Activated CD8-positive, alpha-beta memory T cell treated with anti-CD3 and anti-CD28 coated beads for 1 hour (primary cell): ENCODE data around the gene TRIP12.
"Not testable (repeated sequence)": the region's sequence is repeated elsewhere in the genome, so short reads cannot be mapped to it uniquely, and the experiment has no call there.

Experiments used
- DNase-seq, 2 donors: peaks; one replicate each; pipeline ENCODE4 v3.0.0-alpha.2; 2020; ENCODE audit warnings: low read depth in 1 of 2; ENCODE audit errors: extremely low read depth in 1 of 2

The TRIP12 gene

GRCh38 chr2:229835596-229836283 lies 86.1 kb downstream of the TRIP12 start:
- DNase-seq: no peak

- DNase-seq: not testable (repeated sequence)
Measured at GRCh38 chr2:229834368-229834767, 87.4 kb downstream of the TRIP12 start.

GRCh38 chr2:229832510-229832898 lies 89.3 kb downstream of the TRIP12 start:
- no peak for DNase-seq

GRCh38 chr2:229831805-229832509 lies 89.9 kb downstream of the TRIP12 start:
- DNase-seq: no peak

GRCh38 chr2:229825476-229825875 lies 96.3 kb downstream of the TRIP12 start:
- DNase-seq: no peak

GRCh38 chr2:229821316-229821715 lies 100.5 kb downstream of the TRIP12 start:
- no peak for DNase-seq

GRCh38 chr2:229818230-229818629 lies 103.6 kb downstream of the TRIP12 start:
- no peak for DNase-seq

GRCh38 chr2:229815858-229816257 lies 106.0 kb downstream of the TRIP12 start:
- no peak for DNase-seq

GRCh38 chr2:229815342-229815741 lies 106.5 kb downstream of the TRIP12 start:
- DNase-seq: no peak

- no peak for DNase-seq
Measured at GRCh38 chr2:229810786-229811185, 111.0 kb downstream of the TRIP12 start.

GRCh38 chr2:229805559-229805958 lies 116.2 kb downstream of the TRIP12 start:
- no peak for DNase-seq

GRCh38 chr2:229802785-229803184 lies 119.0 kb downstream of the TRIP12 start:
- DNase-seq: no peak

- peak; percentile 40 to 52 for DNase-seq
Measured at GRCh38 chr2:229800997-229801754, 120.6 kb downstream of the TRIP12 start.

GRCh38 chr2:229798446-229799155 lies 123.2 kb downstream of the TRIP12 start:
- DNase-seq: no peak

- DNase-seq: no peak
Measured at GRCh38 chr2:229795058-229795457, 126.8 kb downstream of the TRIP12 start.

- no peak for DNase-seq
Measured at GRCh38 chr2:229794636-229795035, 127.2 kb downstream of the TRIP12 start.

- not testable (repeated sequence) for DNase-seq
Measured at GRCh38 chr2:229786289-229786688, 135.5 kb downstream of the TRIP12 start.

GRCh38 chr2:229784791-229785190 lies 137.0 kb downstream of the TRIP12 start:
- no peak for DNase-seq

- DNase-seq: no peak
Measured at GRCh38 chr2:229783108-229783721, 138.6 kb downstream of the TRIP12 start.

GRCh38 chr2:229780856-229781773 lies 140.7 kb downstream of the TRIP12 start:
- DNase-seq: no peak
